Measurements from ENCODE around the gene ZNF419. TPM values are rescaled to one million over a fixed set of nuclear protein-coding genes. Genes with fewer than 3 reads are reported as not detected.
"Not testable (repeated sequence)": the region's sequence is repeated elsewhere in the genome, so short reads cannot be mapped to it uniquely, and the experiment has no call there.

The ZNF419 gene
- polyA plus RNA-seq, 1 donor (not counting 4 experiments of a cell fraction or from before 2014, with no cell fraction given), result 11.9 TPM

DNA sequence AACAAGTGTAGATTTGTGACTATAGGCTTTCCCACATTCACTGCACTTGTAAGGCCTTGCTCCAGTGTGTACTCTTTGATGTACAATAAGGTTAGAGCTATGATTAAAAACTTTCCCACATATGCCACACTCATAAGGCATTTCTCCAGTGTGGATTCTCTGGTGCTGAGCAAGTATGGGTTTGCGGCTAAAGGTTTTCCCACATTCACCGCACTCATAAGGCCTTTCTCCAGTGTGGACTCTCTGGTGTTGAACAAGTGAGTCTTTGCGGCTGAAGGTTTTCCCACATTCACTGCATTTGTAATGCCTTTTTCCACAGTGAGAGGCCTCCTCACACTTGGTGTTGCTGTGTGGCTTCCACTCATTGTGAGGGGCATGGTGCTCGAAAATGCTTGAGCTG lies 13.9 kb upstream of the ZNF419 start:
- no peak for TF ChIP-seq EZH2 (IDR thresholded peaks at IDR 0.05; ENCODE audit: low read length)
- TF ChIP-seq, protein P1, sequence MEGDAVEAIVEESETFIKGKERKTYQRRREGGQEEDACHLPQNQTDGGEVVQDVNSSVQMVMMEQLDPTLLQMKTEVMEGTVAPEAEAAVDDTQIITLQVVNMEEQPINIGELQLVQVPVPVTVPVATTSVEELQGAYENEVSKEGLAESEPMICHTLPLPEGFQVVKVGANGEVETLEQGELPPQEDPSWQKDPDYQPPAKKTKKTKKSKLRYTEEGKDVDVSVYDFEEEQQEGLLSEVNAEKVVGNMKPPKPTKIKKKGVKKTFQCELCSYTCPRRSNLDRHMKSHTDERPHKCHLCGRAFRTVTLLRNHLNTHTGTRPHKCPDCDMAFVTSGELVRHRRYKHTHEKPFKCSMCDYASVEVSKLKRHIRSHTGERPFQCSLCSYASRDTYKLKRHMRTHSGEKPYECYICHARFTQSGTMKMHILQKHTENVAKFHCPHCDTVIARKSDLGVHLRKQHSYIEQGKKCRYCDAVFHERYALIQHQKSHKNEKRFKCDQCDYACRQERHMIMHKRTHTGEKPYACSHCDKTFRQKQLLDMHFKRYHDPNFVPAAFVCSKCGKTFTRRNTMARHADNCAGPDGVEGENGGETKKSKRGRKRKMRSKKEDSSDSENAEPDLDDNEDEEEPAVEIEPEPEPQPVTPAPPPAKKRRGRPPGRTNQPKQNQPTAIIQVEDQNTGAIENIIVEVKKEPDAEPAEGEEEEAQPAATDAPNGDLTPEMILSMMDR (optimal IDR thresholded peaks at IDR 0.05 in 1 of 3, IDR thresholded peaks at IDR 0.05 in 1 of 3, conservative IDR thresholded peaks at IDR 0.05 in 1 of 3; ENCODE audit: extremely low read depth in 1 of 3, insufficient read depth in 2 of 3, low read length in 3 of 3), result no peak
- peaks cover 17% of the 10 kb centered on the region for H3K79me2 ChIP-seq (ENCODE audit: control insufficient read depth, insufficient read depth, low read length)
- H3K36me3 ChIP-seq (ENCODE audit: control insufficient read depth in 2 of 2, extremely low read depth in 1 of 2, insufficient read depth in 2 of 2, low read length in 2 of 2), result peaks cover 20 to 26% of the 10 kb centered on the region in 2 experiments
- DNase-seq (ENCODE audit: low read depth, low spot score) (no peak), FAIRE-seq (no peak)
- peaks cover 26% of the 10 kb centered on the region for H3K9me3 ChIP-seq (ENCODE audit: control insufficient read depth, low read depth, low read length)
- H3K4me1 ChIP-seq (ENCODE audit: control insufficient read depth, extremely low read depth, insufficient read depth, low read length), result peaks cover 6% of the 10 kb centered on the region
- no peak overlapping the region for H3K27ac ChIP-seq (ENCODE audit: control insufficient read depth, insufficient read depth, low read length)
- dilution Hi-C loops (cut with MboI; ENCODE audit: extremely low pct_ligation_motif_present, low sequenced_read_pairs), result no loop called here
- H3K27me3 ChIP-seq (ENCODE audit: control insufficient read depth, extremely low read depth, insufficient read depth, low read length), result no peaks in the 10 kb centered on the region
- no peaks in the 10 kb centered on the region for H4K20me1 ChIP-seq (ENCODE audit: control insufficient read depth, extremely low read depth, insufficient read depth, low read length)
- H3K4me3 ChIP-seq (ENCODE audit: control insufficient read depth in 2 of 3, extremely low read depth in 1 of 3, insufficient read depth in 2 of 3, low read depth in 1 of 3, low read length in 3 of 3), result no peak overlapping the region
- H3K4me2 ChIP-seq (ENCODE audit: control insufficient read depth, extremely low read depth, insufficient read depth, low read depth, low read length), result no peak overlapping the region
- H2AFZ ChIP-seq (ENCODE audit: control insufficient read depth, low read length), result no peak overlapping the region
- H3K9me1 ChIP-seq (ENCODE audit: control insufficient read depth, extremely low read depth, insufficient read depth, low read length), result no peaks in the 10 kb centered on the region
- H3K9ac ChIP-seq (ENCODE audit: control insufficient read depth, extremely low read depth, insufficient read depth, low read length), result no peak overlapping the region

DNA sequence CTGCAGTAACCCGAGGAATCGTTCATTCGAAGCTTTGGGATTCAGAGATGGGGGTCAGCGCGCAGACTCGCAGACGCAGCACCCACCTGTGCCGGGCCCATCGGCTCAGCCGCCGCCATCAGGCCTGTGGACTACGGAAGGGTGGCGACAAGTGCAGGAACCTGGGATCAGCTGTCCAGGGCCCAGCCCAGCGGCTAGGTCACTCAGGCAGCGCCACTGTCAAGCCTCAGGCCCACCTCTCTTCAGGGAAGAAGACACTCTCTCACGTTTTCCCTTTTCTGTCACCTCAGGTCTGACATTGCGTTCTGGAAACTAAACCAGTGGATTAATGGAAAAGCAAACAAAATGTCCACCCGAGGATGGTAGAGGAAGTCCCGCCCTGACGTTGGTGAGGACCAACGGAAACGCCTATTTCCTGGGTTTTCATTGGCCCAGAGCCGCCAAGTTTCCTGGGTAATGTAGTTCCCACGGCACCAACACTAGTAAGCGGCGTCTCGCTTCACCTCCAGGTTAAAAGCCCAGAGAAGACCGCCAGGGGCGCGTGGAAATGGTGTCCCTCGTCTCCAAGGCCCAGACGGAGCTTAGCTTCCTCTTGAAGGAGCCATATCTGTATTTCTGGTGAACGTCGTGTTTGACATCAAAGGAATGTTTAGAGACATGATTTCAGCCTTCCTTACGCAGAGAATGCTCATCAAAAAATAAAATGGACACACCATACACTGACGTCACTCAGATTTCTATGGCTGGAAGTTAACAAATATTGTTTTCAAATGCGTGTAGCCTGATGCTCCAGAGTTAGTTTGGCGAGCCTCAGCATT lies 10.2 kb upstream of the ZNF419 start, which contains the start of gene ZNF772:
Gene ZNF772 (minus strand): TSS at position 376 of the 818 bp plus-strand sequence. CDS start 257 bp downstream, at position 119.
- dilution Hi-C loops (cut with MboI; ENCODE audit: extremely low pct_ligation_motif_present, low sequenced_read_pairs), result no loop called here
- no peak for TF ChIP-seq EZH2 (IDR thresholded peaks at IDR 0.05; ENCODE audit: low read length)
- TF ChIP-seq, protein P1 (optimal IDR thresholded peaks at IDR 0.05 in 1 of 3, IDR thresholded peaks at IDR 0.05 in 1 of 3, conservative IDR thresholded peaks at IDR 0.05 in 1 of 3; ENCODE audit: extremely low read depth in 1 of 3, insufficient read depth in 2 of 3, low read length in 3 of 3), result peak; percentile 61 to 84 (median 77)
- H3K9me3 ChIP-seq (ENCODE audit: control insufficient read depth, low read depth, low read length), result peaks cover 24% of the 10 kb centered on the region

DNA sequence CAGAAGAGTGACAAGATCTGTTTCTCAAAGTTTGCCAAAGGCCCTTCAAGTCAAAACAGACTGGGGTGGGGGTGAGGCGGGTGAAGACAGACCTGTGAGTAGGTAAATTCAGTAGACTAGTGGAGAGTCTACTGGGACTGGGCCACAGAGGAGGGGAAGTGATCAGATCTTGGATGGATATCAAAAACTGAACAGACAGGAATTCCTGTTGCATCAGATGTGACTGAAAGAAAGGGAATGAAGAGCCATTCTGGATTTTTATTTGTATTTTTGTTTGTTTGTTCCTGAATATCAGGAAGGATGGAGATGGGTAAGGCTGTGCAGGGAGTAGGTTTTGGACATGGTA lies 722 bp downstream of the ZNF419 start:
- Histone ChIP-seq H3K9ac (ENCODE audit: control insufficient read depth, extremely low read depth, insufficient read depth, low read length) (peak overlapping the region; percentile 34), H3K36me3 (ENCODE audit: control insufficient read depth in 2 of 2, extremely low read depth in 1 of 2, insufficient read depth in 2 of 2, low read length in 2 of 2) (peaks cover 11 to 19% of the 10 kb centered on the region in 2 experiments), H3K4me2 (ENCODE audit: control insufficient read depth, extremely low read depth, insufficient read depth, low read depth, low read length) (peak overlapping the region; percentile 68), H2AFZ (ENCODE audit: control insufficient read depth, low read length) (peak overlapping the region; percentile 3), H3K79me2 (ENCODE audit: control insufficient read depth, insufficient read depth, low read length) (peaks cover 13% of the 10 kb centered on the region), H3K4me3 (ENCODE audit: control insufficient read depth in 2 of 3, extremely low read depth in 1 of 3, insufficient read depth in 2 of 3, low read depth in 1 of 3, low read length in 3 of 3) (peak overlapping the region; percentile 27 to 81 (median 69))
- H4K20me1 ChIP-seq (ENCODE audit: control insufficient read depth, extremely low read depth, insufficient read depth, low read length); H3K4me1 ChIP-seq (ENCODE audit: control insufficient read depth, extremely low read depth, insufficient read depth, low read length); H3K9me1 ChIP-seq (ENCODE audit: control insufficient read depth, extremely low read depth, insufficient read depth, low read length); FAIRE-seq; dilution Hi-C loops (cut with MboI; ENCODE audit: extremely low pct_ligation_motif_present, low sequenced_read_pairs); H3K27ac ChIP-seq (ENCODE audit: control insufficient read depth, insufficient read depth, low read length); H3K9me3 ChIP-seq (ENCODE audit: control insufficient read depth, low read depth, low read length); DNase-seq (ENCODE audit: low read depth, low spot score); H3K27me3 ChIP-seq (ENCODE audit: control insufficient read depth, extremely low read depth, insufficient read depth, low read length): not testable (repeated sequence)

More for the DNA sequence above, 10.2 kb upstream of the ZNF419 start, which contains the start of gene ZNF772:
- Histone ChIP-seq H2AFZ (ENCODE audit: control insufficient read depth, low read length) (peak within 1 kb of the TSS; percentile 93), H3K79me2 (ENCODE audit: control insufficient read depth, insufficient read depth, low read length) (peaks cover 17% of the 10 kb centered on the region), H4K20me1 (ENCODE audit: control insufficient read depth, extremely low read depth, insufficient read depth, low read length) (no peaks in the 10 kb centered on the region), H3K9ac (ENCODE audit: control insufficient read depth, extremely low read depth, insufficient read depth, low read length) (peak within 1 kb of the TSS; percentile 64), H3K4me1 (ENCODE audit: control insufficient read depth, extremely low read depth, insufficient read depth, low read length) (peaks cover 6% of the 10 kb centered on the region), H3K27ac (ENCODE audit: control insufficient read depth, insufficient read depth, low read length) (peak within 1 kb of the TSS; percentile 35), H3K27me3 (ENCODE audit: control insufficient read depth, extremely low read depth, insufficient read depth, low read length) (no peaks in the 10 kb centered on the region), H3K9me1 (ENCODE audit: control insufficient read depth, extremely low read depth, insufficient read depth, low read length) (no peaks in the 10 kb centered on the region), H3K4me2 (ENCODE audit: control insufficient read depth, extremely low read depth, insufficient read depth, low read depth, low read length) (peak within 1 kb of the TSS; percentile 94), H3K36me3 (ENCODE audit: control insufficient read depth in 2 of 2, extremely low read depth in 1 of 2, insufficient read depth in 2 of 2, low read length in 2 of 2) (peaks cover 20 to 26% of the 10 kb centered on the region in 2 experiments), H3K4me3 (ENCODE audit: control insufficient read depth in 2 of 3, extremely low read depth in 1 of 3, insufficient read depth in 2 of 3, low read depth in 1 of 3, low read length in 3 of 3) (peak within 1 kb of the TSS; percentile 59 to 78 (median 69))
- FAIRE-seq, result peak; percentile 97
- peak; percentile 63 for DNase-seq (ENCODE audit: low read depth, low spot score)

Measured in keratinocyte (primary cell).